Upper lobe of left lung (tissue), 4 donors: ENCODE measurements around the gene PTPN13.

Source experiments
- CTCF ChIP-seq, 6 experiments: fragments of 450-650 bp in 4 of 6; fragments of 200-600 bp in 2 of 6; sonication (generic) in 2 of 6; IDR thresholded peaks; one replicate each; pipeline ENCODE4 v1.5.1; 2016 to 2019; ENCODE audit warnings: antibody characterized with exemption in 6 of 6
- EP300 ChIP-seq, 4 donors: sonication (generic); formaldehyde crosslinking; IDR thresholded peaks; one replicate each; pipeline ENCODE4 v1.5.1; 2017; ENCODE audit warnings: antibody characterized with exemption in 4 of 4, control low read depth in 2 of 4
- POLR2A ChIP-seq, 4 donors: fragments of 450-650 bp; IDR thresholded peaks; one replicate each; pipeline ENCODE4 v1.5.1; 2016 to 2017; ENCODE audit warnings: antibody characterized with exemption in 4 of 4, mild to moderate bottlenecking in 2 of 4
- POLR2AphosphoS5 ChIP-seq, 2 donors: sonication (generic); formaldehyde crosslinking; IDR thresholded peaks; one replicate each; pipeline ENCODE4 v1.5.1; 2017; ENCODE audit warnings: antibody characterized with exemption in 2 of 2

GRCh38 chr4:86730310-86730709, 136.2 kb downstream of the PTPN13 start:
- TF ChIP-seq POLR2AphosphoS5 (IDR thresholded peaks at IDR 0.05) (no peak), CTCF (IDR thresholded peaks at IDR 0.05) (no peak), EP300 (IDR thresholded peaks at IDR 0.05) (no peak), POLR2A (IDR thresholded peaks at IDR 0.05) (no peak)
